ENCODE results near the gene PREX1.
"Not testable (repeated sequence)": the region's sequence is repeated elsewhere in the genome, so short reads cannot be mapped to it uniquely, and the experiment has no call there.

PREX1 gene

GRCh38 chr20:48601798-48602197 is 226.0 kb downstream of the PREX1 start:
- ChIA-PET POLR2A (ENCODE audit: low non-redundant PET) (no interaction called here), CTCF (interaction anchor here (0.7 to 1.4 kb wide), 2 partner anchors 19 to 185 kb away, joined by 4 read pairs; no protein-coding TSS in a partner anchor)
- H3K27ac ChIP-seq = no peak overlapping the region
- TF ChIP-seq CTCF (conservative IDR thresholded peaks at IDR 0.05; ENCODE audit: low read depth) = no peak
- DNase-seq (ENCODE audit: low spot score) = no peak

GRCh38 chr20:48600470-48600945 is 227.3 kb downstream of the PREX1 start:
- ChIA-PET POLR2A (ENCODE audit: low non-redundant PET) (no interaction called here), CTCF (no interaction called here)
- no peak overlapping the region for H3K27ac ChIP-seq
- no peak for TF ChIP-seq CTCF (conservative IDR thresholded peaks at IDR 0.05; ENCODE audit: low read depth)
- no peak for DNase-seq (ENCODE audit: low spot score)

GRCh38 chr20:48599748-48600469 is 227.9 kb downstream of the PREX1 start:
- ChIA-PET POLR2A (ENCODE audit: low non-redundant PET) (no interaction called here), CTCF (no interaction called here)
- no peak for DNase-seq (ENCODE audit: low spot score)
- no peak for TF ChIP-seq CTCF (conservative IDR thresholded peaks at IDR 0.05; ENCODE audit: low read depth)
- H3K27ac ChIP-seq = no peak overlapping the region

- ChIA-PET POLR2A (ENCODE audit: low non-redundant PET) (no interaction called here), CTCF (no interaction called here)
- no peak for TF ChIP-seq CTCF (conservative IDR thresholded peaks at IDR 0.05; ENCODE audit: low read depth)
- DNase-seq (ENCODE audit: low spot score) = no peak
- no peak overlapping the region for H3K27ac ChIP-seq
Observed at GRCh38 chr20:48599106-48599747, 228.6 kb downstream of the PREX1 start.

- POLR2A ChIA-PET (ENCODE audit: low non-redundant PET); H3K27ac ChIP-seq; DNase-seq (ENCODE audit: low spot score); CTCF ChIA-PET: not testable (repeated sequence)
Observed at GRCh38 chr20:48598303-48598941, 229.4 kb downstream of the PREX1 start.

- no peak for TF ChIP-seq CTCF (conservative IDR thresholded peaks at IDR 0.05; ENCODE audit: low read depth)
- DNase-seq (ENCODE audit: low spot score) = no peak
- no peak overlapping the region for H3K27ac ChIP-seq
- CTCF ChIA-PET = interaction anchor here (4.0 kb wide), 1 partner anchor 23 kb away, joined by 23 read pairs; no protein-coding TSS in a partner anchor
- POLR2A ChIA-PET (ENCODE audit: low non-redundant PET) = no interaction called here
Observed at GRCh38 chr20:48597521-48598302, 230.1 kb downstream of the PREX1 start.
